Stimulated activated CD8-positive, alpha-beta memory T cell treated with anti-CD3 and anti-CD28 coated beads, Interleukin-15, amount 100 ng/mL, for 4 hours (primary cell): Measurements from ENCODE around the gene PCDHA10.
"Not testable (repeated sequence)": the region's sequence is repeated elsewhere in the genome, so short reads cannot be mapped to it uniquely, and the experiment has no call there.

Source experiments
- DNase-seq, 2 donors: peaks; one replicate each; pipeline ENCODE4 v3.0.0-alpha.2; 2020; ENCODE audit warnings: low read depth in 2 of 2

The PCDHA10 gene, protein sequence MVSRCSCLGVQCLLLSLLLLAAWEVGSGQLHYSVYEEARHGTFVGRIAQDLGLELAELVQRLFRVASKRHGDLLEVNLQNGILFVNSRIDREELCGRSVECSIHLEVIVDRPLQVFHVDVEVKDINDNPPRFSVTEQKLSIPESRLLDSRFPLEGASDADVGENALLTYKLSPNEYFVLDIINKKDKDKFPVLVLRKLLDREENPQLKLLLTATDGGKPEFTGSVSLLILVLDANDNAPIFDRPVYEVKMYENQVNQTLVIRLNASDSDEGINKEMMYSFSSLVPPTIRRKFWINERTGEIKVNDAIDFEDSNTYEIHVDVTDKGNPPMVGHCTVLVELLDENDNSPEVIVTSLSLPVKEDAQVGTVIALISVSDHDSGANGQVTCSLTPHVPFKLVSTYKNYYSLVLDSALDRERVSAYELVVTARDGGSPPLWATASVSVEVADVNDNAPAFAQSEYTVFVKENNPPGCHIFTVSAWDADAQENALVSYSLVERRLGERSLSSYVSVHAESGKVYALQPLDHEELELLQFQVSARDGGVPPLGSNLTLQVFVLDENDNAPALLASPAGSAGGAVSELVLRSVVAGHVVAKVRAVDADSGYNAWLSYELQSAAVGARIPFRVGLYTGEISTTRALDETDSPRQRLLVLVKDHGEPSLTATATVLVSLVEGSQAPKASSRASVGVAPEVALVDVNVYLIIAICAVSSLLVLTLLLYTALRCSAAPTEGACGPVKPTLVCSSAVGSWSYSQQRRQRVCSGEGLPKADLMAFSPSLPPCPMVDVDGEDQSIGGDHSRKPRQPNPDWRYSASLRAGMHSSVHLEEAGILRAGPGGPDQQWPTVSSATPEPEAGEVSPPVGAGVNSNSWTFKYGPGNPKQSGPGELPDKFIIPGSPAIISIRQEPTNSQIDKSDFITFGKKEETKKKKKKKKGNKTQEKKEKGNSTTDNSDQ

DNA sequence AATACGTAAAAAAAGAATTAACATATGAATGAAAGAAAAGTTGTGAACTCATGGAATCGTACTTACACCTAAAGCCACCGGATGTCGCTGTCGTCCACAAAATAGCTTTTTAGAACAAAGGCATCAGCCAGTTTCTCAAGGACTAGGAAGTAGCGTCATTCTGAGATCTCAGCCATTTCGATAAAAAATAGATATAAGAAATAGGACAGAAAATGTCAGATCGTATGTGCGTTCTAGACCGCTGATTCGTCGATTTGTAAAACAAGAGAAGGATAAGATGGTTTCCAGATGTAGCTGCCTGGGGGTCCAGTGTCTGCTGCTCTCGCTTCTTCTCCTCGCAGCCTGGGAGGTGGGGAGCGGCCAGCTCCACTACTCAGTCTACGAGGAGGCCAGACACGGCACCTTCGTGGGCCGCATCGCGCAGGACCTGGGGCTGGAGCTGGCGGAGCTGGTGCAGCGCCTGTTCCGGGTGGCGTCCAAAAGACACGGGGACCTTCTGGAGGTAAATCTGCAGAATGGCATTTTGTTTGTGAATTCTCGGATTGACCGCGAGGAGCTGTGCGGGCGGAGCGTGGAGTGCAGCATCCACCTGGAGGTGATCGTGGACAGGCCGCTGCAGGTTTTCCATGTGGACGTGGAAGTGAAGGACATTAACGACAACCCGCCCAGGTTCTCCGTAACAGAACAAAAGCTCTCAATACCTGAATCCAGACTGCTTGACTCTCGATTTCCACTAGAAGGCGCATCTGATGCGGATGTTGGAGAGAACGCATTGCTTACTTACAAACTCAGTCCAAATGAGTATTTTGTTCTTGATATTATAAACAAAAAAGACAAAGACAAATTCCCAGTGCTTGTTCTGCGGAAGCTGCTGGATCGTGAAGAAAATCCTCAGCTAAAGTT, at the start of gene PCDHA10:
Gene PCDHA10 (plus strand): TSS at position 126 of the 903 bp plus-strand sequence. CDS start 152 bp downstream, at position 278.
- DNase-seq, result no peak

DNA sequence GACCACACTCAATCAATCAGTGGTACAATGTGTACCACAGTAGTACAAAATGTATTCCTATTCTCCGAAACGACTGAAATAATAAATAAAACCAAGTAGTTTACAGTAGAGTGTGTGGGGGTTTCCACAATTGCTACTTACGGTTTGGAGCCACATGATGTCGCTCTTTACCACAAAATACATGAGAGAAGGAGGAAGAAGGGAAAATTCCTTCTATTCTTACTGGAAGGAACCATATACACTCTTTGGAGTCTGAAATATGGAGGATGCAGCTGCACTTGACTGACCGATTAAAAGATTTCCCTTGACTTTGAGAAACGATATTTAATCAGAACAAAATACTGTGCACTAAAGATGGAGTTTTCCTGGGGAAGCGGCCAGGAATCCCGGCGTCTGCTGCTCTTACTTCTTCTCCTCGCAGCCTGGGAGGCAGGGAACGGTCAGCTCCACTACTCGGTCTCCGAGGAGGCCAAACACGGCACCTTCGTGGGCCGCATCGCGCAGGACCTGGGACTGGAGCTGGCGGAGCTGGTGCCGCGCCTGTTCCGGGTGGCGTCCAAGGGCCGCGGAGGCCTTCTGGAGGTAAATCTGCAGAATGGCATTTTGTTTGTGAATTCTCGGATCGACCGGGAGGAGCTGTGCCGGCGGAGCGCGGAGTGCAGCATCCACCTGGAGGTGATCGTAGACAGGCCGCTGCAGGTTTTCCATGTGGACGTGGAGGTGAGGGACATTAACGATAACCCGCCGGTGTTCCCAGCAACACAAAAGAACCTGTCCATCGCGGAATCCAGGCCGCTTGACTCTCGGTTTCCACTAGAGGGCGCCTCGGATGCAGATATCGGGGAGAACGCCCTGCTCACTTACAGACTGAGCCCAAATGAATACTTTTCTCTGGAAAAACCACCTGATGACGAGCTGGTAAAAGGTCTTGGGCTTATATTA, 48.6 kb upstream of the PCDHA10 start, which contains the start of gene PCDHA4:
Gene PCDHA4 (plus strand): TSS at position 235 of the 942 bp plus-strand sequence.
- no peak for DNase-seq

DNA sequence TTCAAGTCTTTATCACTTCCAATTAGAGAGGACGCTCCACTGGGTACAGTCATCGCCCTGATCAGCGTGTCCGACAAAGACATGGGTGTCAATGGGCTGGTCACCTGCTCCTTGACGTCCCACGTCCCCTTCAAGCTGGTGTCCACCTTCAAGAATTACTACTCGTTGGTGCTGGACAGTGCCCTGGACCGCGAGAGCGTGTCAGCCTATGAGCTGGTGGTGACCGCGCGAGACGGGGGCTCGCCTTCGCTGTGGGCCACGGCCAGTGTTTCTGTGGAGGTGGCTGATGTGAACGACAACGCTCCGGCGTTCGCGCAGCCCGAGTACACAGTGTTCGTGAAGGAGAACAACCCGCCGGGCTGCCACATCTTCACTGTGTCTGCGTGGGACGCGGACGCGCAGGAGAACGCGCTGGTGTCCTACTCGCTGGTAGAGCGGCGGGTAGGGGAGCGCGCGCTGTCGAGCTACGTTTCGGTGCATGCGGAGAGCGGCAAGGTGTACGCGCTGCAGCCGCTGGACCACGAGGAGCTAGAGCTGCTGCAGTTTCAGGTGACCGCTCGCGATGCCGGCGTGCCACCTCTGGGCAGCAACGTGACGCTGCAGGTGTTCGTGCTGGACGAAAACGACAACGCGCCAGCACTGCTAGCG, 47.3 kb upstream of the PCDHA10 start:
- not testable (repeated sequence) for DNase-seq

DNA sequence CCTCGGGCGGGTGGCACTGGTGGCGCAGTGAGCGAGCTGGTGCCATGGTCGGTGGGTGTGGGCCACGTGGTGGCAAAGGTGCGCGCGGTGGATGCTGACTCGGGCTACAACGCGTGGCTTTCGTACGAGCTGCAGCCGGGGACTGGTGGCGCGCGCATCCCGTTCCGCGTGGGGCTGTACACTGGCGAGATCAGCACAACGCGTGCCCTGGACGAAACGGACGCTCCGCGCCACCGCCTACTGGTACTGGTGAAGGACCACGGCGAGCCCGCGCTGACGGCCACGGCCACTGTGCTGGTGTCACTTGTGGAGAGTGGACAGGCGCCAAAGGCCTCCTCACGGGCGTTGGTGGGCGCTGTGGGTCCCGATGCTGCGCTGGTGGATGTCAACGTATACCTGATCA, 46.8 kb upstream of the PCDHA10 start:
- DNase-seq, result no peak

DNA sequence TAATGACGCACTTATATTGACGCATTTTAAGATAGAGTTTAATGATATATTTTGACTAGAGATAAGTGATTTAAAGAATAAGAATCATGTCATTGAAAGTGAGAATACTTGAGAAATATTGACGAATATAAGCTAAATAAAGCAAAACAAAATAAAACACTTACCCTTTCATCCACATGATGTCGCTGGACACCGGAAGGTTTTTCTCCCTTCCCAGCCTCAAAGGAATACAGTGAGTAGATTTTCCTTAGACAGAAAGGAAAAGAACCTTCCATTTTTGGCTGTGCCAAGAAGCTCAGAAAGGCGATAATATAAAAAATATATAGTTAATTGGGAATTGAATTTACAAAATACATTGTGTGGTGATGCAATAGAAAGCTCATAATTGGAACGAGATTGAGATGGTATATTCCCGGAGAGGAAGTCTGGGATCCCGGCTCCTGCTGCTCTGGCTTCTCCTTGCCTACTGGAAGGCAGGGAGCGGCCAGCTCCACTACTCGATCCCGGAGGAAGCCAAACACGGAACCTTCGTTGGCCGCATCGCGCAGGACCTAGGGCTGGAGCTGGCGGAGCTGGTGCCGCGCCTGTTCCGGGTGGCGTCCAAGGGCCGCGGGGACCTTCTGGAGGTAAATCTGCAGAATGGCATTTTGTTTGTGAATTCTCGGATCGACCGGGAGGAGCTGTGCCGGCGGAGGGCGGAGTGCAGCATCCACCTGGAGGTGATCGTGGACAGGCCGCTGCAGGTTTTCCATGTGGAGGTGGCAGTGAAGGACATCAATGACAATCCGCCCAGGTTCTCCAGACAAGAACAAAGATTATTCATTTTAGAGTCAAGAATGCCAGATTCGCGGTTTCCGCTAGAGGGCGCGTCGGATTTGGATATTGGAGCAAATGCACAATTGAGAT, 34.1 kb upstream of the PCDHA10 start, which contains the start of gene PCDHA5:
Gene PCDHA5 (plus strand): TSS at position 239 of the 906 bp plus-strand sequence.
- no peak for DNase-seq

DNA sequence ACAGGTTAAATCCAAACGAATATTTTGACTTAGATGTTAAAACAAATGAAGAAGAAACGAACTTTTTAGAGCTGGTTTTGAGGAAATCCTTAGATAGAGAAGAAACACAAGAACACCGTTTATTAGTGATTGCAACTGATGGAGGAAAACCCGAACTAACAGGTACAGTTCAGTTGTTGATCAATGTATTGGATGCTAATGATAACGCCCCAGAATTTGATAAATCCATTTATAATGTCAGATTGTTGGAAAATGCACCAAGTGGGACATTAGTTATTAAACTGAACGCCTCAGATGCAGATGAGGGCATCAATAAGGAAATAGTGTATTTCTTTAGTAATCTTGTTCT, 33.4 kb upstream of the PCDHA10 start:
- no peak for DNase-seq

DNA sequence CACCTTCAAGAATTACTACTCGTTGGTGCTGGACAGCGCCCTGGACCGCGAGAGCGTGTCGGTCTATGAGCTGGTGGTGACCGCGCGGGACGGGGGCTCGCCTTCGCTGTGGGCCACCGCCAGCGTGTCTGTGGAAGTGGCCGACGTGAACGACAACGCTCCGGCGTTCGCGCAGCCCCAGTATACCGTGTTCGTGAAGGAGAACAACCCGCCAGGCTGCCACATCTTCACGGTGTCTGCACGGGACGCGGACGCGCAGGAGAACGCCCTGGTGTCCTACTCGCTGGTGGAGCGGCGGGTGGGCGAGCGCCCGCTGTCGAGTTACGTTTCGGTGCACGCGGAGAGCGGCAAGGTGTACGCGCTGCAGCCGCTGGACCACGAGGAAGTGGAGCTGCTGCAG, 32.7 kb upstream of the PCDHA10 start:
- DNase-seq, result not testable (repeated sequence)

DNA sequence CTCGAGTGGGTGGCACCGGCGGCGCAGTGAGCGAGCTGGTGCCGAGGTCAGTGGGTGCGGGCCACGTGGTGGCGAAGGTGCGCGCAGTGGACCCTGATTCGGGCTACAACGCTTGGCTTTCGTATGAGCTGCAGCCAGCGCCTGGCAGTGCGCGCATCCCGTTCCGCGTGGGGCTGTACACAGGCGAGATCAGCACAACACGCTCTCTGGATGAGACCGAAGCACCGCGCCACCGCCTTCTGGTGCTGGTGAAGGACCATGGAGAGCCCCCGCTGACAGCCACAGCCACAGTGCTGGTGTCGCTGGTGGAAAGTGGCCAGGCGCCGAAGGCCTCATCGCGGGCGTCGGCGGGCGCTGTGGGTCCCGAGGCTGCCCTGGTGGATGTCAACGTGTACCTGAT, 32.2 kb upstream of the PCDHA10 start:
- DNase-seq, result no peak

DNA sequence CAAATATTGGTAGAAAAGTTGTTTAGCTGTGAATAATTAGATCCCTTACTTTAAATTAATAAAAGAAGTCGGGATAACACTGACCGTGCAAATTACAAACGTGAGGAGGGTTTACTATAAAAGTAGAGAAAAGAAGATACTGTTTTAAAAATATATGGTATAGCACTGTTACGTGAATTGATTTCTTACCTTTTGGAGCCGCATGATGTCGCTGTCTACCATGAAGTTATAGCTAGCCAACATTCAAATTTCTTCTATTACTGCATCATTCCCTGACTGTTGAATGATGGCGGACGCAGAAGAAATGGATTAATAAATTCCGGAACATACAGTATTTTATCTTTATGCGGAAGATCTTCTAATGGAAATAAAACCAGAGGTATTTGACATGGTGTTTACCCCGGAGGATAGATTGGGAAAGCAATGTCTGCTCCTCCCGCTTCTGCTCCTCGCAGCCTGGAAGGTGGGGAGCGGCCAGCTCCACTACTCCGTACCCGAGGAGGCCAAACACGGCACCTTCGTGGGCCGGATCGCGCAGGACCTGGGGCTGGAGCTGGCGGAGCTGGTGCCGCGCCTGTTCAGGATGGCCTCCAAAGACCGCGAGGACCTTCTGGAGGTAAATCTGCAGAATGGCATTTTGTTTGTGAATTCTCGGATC, 27.9 kb upstream of the PCDHA10 start, which contains the start of gene PCDHA6:
Gene PCDHA6 (plus strand): TSS at position 257 of the 658 bp plus-strand sequence. CDS start 132 bp downstream, at position 389.
- DNase-seq, result no peak

DNA sequence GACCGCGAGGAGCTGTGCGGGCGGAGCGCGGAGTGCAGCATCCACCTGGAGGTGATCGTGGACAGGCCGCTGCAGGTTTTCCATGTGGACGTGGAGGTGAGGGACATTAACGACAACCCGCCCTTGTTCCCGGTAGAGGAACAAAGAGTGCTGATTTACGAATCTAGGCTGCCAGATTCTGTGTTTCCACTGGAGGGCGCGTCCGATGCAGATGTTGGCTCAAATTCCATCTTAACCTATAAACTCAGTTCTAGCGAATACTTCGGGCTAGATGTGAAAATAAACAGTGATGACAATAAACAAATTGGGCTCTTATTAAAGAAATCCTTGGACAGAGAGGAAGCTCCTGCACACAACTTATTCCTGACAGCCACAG, 27.3 kb upstream of the PCDHA10 start:
- no peak for DNase-seq

DNA sequence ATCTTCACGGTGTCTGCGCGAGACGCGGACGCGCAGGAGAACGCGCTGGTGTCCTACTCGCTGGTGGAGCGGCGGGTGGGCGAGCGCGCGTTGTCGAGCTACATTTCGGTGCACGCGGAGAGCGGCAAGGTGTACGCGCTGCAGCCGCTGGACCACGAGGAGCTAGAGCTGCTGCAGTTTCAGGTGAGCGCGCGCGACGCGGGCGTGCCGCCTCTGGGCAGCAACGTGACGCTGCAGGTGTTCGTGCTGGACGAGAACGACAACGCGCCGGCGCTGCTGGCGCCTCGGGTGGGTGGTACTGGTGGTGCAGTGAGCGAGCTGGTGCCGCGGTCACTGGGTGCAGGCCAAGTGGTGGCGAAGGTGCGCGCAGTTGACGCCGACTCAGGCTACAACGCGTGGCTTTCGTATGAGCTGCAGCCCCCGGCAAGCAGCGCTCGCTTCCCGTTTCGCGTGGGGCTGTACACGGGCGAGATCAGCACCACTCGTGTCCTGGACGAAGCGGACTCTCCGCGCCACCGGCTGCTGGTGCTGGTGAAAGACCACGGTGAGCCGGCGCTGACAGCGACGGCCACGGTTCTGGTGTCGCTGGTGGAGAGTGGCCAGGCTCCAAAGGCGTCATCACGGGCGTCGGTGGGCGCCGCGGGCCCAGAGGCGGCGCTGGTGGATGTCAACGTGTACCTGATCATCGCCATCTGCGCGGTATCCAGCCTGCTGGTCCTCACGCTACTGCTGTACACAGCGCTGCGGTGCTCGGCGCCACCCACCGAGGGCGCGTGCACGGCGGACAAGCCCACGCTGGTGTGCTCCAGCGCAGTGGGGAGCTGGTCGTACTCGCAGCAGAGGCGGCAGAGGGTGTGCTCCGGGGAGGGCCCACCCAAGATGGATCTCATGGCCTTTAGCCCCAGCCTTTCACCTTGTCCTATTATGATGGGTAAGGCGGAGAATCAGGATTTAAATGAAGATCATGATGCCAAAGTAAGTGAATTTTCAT, 25.9 kb upstream of the PCDHA10 start:
- not testable (repeated sequence) for DNase-seq

DNA sequence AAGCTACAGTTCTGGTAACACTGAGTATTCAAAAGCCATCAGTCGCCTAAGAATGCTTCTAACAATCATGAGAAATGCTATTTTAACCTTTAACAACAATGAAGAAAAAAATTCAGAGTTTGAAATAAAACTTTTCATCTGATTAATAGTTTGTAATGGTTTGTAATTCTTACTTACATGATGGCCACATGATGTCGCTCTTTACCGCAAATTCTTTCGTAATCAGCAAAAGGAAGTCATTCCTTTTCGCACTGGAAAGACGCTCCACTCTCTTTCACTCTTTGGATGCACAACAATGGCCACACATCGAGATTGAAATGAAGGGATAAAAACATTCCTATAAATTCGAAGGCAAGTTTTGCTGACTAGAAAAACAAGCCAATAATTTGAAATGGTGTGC, 21.7 kb upstream of the PCDHA10 start, which contains the start of gene PCDHA7:
Gene PCDHA7 (plus strand): TSS at position 277 of the 400 bp plus-strand sequence. CDS start 115 bp downstream, at position 392.
- no peak for DNase-seq

DNA sequence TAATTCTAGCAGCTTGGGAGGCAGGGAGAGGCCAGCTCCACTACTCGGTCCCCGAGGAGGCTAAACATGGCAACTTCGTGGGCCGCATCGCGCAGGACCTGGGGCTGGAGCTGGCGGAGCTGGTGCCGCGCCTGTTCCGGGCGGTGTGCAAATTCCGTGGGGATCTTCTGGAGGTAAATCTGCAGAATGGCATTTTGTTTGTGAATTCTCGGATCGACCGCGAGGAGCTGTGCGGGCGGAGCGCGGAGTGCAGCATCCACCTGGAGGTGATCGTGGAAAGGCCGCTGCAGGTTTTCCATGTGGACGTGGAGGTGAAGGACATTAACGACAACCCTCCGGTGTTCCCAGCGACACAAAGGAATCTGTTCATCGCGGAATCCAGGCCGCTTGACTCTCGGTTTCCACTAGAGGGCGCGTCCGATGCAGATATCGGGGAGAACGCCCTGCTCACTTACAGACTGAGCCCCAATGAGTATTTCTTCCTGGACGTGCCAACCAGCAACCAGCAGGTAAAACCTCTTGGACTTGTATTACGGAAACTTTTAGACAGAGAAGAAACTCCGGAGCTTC, 21.2 kb upstream of the PCDHA10 start:
- not testable (repeated sequence) for DNase-seq

DNA sequence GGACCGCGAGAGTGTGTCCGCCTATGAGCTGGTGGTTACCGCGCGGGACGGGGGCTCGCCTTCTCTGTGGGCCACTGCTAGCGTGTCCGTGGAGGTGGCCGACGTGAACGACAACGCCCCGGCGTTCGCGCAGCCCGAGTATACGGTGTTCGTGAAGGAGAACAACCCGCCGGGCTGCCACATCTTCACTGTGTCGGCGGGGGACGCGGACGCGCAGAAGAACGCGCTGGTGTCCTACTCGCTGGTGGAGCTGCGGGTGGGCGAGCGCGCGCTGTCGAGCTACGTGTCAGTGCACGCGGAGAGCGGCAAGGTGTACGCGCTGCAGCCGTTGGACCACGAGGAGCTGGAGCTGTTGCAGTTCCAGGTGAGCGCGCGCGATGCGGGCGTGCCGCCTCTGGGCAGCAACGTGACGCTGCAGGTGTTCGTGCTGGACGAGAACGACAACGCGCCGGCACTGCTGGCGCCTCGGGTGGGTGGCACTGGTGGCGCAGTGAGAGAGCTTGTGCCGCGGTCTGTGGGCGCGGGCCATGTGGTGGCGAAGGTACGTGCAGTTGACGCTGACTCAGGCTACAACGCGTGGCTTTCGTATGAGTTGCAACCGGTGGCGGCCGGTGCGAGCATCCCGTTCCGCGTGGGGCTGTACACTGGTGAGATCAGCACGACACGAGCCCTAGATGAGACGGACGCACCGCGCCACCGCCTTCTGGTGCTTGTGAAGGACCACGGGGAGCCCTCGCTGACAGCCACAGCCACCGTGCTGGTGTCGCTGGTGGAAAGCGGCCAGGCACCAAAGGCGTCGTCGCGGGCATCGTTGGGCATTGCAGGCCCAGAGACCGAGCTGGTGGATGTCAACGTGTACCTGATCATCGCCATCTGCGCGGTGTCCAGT, 19.8 kb upstream of the PCDHA10 start:
- DNase-seq, result no peak
